Nephron (organoid): ENCODE results near the gene SOCS3.

Experiments used
- H3K27ac Mint-ChIP-seq, 3 experiments: 2 replicates each; pipeline ENCODE4 v1.8.0; 2020; ENCODE audit warnings: mixed read lengths in 3 of 3, mild to moderate bottlenecking in 2 of 3, moderate library complexity in 1 of 3
- H3K27me3 Mint-ChIP-seq: 2 replicates; pipeline ENCODE4 v1.8.0; 2021; ENCODE audit warnings: low read depth, mild to moderate bottlenecking, moderate library complexity, mixed read lengths
- H3K36me3 Mint-ChIP-seq: 2 replicates; pipeline ENCODE4 v1.8.0; 2020; ENCODE audit warnings: low read depth, mixed read lengths
- H3K4me1 Mint-ChIP-seq: 2 replicates; pipeline ENCODE4 v1.8.0; 2020; ENCODE audit warnings: mixed read lengths
- H3K4me3 Mint-ChIP-seq, 3 experiments: 2 replicates each; pipeline ENCODE4 v1.8.0; 2020; ENCODE audit warnings: mild to moderate bottlenecking in 3 of 3, mixed read lengths in 3 of 3, moderate library complexity in 2 of 3
- H3K9me3 Mint-ChIP-seq: 2 replicates; pipeline ENCODE4 v1.8.0; 2020; ENCODE audit warnings: mixed read lengths
- CTCF ChIP-seq, 3 experiments: fragments of 200-600 bp; sonication (generic); IDR thresholded peaks; one replicate each; pipeline ENCODE4 v1.5.0; 2021; ENCODE audit warnings: antibody characterized with exemption in 3 of 3; ENCODE audit not compliant: unreplicated experiment in 3 of 3

Gene SOCS3

GRCh38 chr17:78394209-78394608 lies 34.3 kb upstream of the SOCS3 start:
- H3K27ac Mint-ChIP-seq = peak overlapping the region in 1 of 3 experiments; percentile 47
- peaks cover 30% of the 10 kb centered on the region for H3K4me1 Mint-ChIP-seq
- peaks cover 45% of the 10 kb centered on the region for H3K36me3 Mint-ChIP-seq
- no peaks in the 10 kb centered on the region for H3K27me3 Mint-ChIP-seq
- no peaks in the 10 kb centered on the region for H3K9me3 Mint-ChIP-seq
- no peak for TF ChIP-seq CTCF (IDR thresholded peaks at IDR 0.05; ENCODE audit: unreplicated experiment in 3 of 3)
- no peak overlapping the region for H3K4me3 Mint-ChIP-seq

- Mint-ChIP-seq H3K4me1 (peaks cover 32% of the 10 kb centered on the region), H3K9me3 (no peaks in the 10 kb centered on the region), H3K27me3 (no peaks in the 10 kb centered on the region), H3K27ac (no peak overlapping the region), H3K36me3 (peaks cover 39% of the 10 kb centered on the region), H3K4me3 (no peak overlapping the region)
- TF ChIP-seq CTCF (IDR thresholded peaks at IDR 0.05; ENCODE audit: unreplicated experiment in 3 of 3) = no peak
These were observed 33.7 kb upstream of the SOCS3 start for GRCh38 chr17:78393575-78393974.

GRCh38 chr17:78392295-78392694 lies 32.4 kb upstream of the SOCS3 start:
- Mint-ChIP-seq H3K4me1 (peaks cover 33% of the 10 kb centered on the region), H3K36me3 (peaks cover 33% of the 10 kb centered on the region), H3K27me3 (no peaks in the 10 kb centered on the region), H3K27ac (peak overlapping the region in 1 of 3 experiments; percentile 42), H3K9me3 (no peaks in the 10 kb centered on the region), H3K4me3 (no peak overlapping the region)
- no peak for TF ChIP-seq CTCF (IDR thresholded peaks at IDR 0.05; ENCODE audit: unreplicated experiment in 3 of 3)

GRCh38 chr17:78391843-78392242 lies 32.0 kb upstream of the SOCS3 start:
- Mint-ChIP-seq H3K4me1 (peaks cover 34% of the 10 kb centered on the region), H3K36me3 (peaks cover 34% of the 10 kb centered on the region), H3K27ac (no peak overlapping the region), H3K27me3 (no peaks in the 10 kb centered on the region), H3K4me3 (no peak overlapping the region), H3K9me3 (no peaks in the 10 kb centered on the region)
- TF ChIP-seq CTCF (IDR thresholded peaks at IDR 0.05; ENCODE audit: unreplicated experiment in 3 of 3) = no peak

GRCh38 chr17:78391051-78391431 lies 31.2 kb upstream of the SOCS3 start:
- Mint-ChIP-seq H3K36me3 (peaks cover 33% of the 10 kb centered on the region), H3K27ac (peak overlapping the region in 1 of 3 experiments; percentile 53), H3K4me3 (no peak overlapping the region), H3K9me3 (no peaks in the 10 kb centered on the region), H3K4me1 (peaks cover 35% of the 10 kb centered on the region), H3K27me3 (no peaks in the 10 kb centered on the region)
- no peak for TF ChIP-seq CTCF (IDR thresholded peaks at IDR 0.05; ENCODE audit: unreplicated experiment in 3 of 3)

- Mint-ChIP-seq H3K4me1 (peaks cover 37% of the 10 kb centered on the region), H3K36me3 (peaks cover 30% of the 10 kb centered on the region), H3K27me3 (no peaks in the 10 kb centered on the region), H3K27ac (peak overlapping the region; percentile 69 to 81 (median 79)), H3K4me3 (peak overlapping the region in 1 of 3 experiments; percentile 15), H3K9me3 (no peaks in the 10 kb centered on the region)
- TF ChIP-seq CTCF (IDR thresholded peaks at IDR 0.05; ENCODE audit: unreplicated experiment in 3 of 3) = no peak
These were observed 30.6 kb upstream of the SOCS3 start for GRCh38 chr17:78390241-78391050.
